Measurements from ENCODE around the gene UGT1A8. TPM values are rescaled to one million over a fixed set of nuclear protein-coding genes. Genes with fewer than 3 reads are reported as not detected.

UGT1A8 gene
- polyA plus RNA-seq, 1 of the 3 experiments (the other 2 are of a cell fraction), result not detected

DNA sequence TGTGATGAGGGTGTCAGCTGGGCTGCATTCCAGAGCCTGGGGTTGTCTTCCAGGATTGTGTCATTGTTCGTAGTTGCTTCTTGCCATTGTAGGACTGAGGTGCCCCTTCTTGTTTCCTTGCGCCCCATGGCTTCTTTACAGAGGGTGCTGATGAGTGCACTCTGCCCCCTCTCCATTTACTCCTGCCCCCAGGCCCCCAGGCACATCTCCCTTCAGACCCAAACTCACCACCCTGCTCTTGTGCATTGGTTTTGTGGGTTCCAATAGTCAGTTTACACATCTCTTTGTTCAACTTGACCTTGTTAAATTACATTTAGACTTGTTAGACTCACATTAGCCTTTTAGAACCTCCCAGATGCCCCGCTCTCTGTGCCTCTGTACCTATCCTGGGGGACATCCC lies 203.8 kb downstream of the UGT1A8 start:
- H4K20me1 ChIP-seq (ENCODE audit: insufficient read depth), result no peaks in the 10 kb centered on the region
- DNase-seq, result no peak
- H3K27ac ChIP-seq (ENCODE audit: low read depth in 2 of 2, low read length in 1 of 2), result no peak overlapping the region
- no peaks in the 10 kb centered on the region for H3K79me2 ChIP-seq (ENCODE audit: insufficient read depth)
- H3F3A ChIP-seq (replicated peaks; ENCODE audit: insufficient read depth), result no peaks in the 10 kb centered on the region
- POLR2A ChIA-PET, result no interaction called here
- no peak overlapping the region for H2AFZ ChIP-seq (ENCODE audit: low read depth)
- WGBS (ENCODE audit: low lambda C conversion rate), result 64% methylated on average over 3 of the region's 3 CpGs
- no peak overlapping the region for H3K4me3 ChIP-seq (ENCODE audit: low read depth in 2 of 2, low read length in 1 of 2)
- H3K27me3 ChIP-seq (ENCODE audit: insufficient read depth), result no peaks in the 10 kb centered on the region
- CTCF ChIA-PET, result no interaction called here
- no peaks in the 10 kb centered on the region for H3K9me3 ChIP-seq
- peaks cover 0 to 3% of the 10 kb centered on the region in 2 experiments; a peak in 1 of 4 replicates for H3K4me1 ChIP-seq (ENCODE audit: control insufficient read depth in 1 of 2, insufficient read depth in 2 of 2, low read depth in 1 of 2, low read length in 1 of 2)
- H3K9me2 ChIP-seq, result no peaks in the 10 kb centered on the region
- H3K4me2 ChIP-seq, result no peak overlapping the region
- no peaks in the 10 kb centered on the region for H3K36me3 ChIP-seq (replicated peaks in 1 of 2; ENCODE audit: control insufficient read depth in 1 of 2, insufficient read depth in 2 of 2, low read length in 1 of 2)
- TF ChIP-seq, protein P1, sequence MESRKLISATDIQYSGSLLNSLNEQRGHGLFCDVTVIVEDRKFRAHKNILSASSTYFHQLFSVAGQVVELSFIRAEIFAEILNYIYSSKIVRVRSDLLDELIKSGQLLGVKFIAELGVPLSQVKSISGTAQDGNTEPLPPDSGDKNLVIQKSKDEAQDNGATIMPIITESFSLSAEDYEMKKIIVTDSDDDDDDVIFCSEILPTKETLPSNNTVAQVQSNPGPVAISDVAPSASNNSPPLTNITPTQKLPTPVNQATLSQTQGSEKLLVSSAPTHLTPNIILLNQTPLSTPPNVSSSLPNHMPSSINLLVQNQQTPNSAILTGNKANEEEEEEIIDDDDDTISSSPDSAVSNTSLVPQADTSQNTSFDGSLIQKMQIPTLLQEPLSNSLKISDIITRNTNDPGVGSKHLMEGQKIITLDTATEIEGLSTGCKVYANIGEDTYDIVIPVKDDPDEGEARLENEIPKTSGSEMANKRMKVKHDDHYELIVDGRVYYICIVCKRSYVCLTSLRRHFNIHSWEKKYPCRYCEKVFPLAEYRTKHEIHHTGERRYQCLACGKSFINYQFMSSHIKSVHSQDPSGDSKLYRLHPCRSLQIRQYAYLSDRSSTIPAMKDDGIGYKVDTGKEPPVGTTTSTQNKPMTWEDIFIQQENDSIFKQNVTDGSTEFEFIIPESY (IDR thresholded peaks at IDR 0.05; ENCODE audit: borderline replicate concordance, low read depth), result no peak
- TF ChIP-seq, protein P2, sequence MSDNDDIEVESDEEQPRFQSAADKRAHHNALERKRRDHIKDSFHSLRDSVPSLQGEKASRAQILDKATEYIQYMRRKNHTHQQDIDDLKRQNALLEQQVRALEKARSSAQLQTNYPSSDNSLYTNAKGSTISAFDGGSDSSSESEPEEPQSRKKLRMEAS (IDR thresholded peaks at IDR 0.05; ENCODE audit: low read depth), result no peak
- no peak for TF ChIP-seq FOSL2 (IDR thresholded peaks at IDR 0.05; ENCODE audit: borderline replicate concordance, low read depth)
- TF ChIP-seq SMC3 (IDR thresholded peaks at IDR 0.05; ENCODE audit: low read depth, low read length), result no peak
- TF ChIP-seq EP300 (IDR thresholded peaks at IDR 0.05; ENCODE audit: borderline replicate concordance in 1 of 2, low read depth in 1 of 2, low read length in 1 of 2), result no peak
- no peak for TF ChIP-seq MEF2A (IDR thresholded peaks at IDR 0.05; ENCODE audit: borderline replicate concordance, low read depth)
- H3K9ac ChIP-seq, result no peak overlapping the region

DNA sequence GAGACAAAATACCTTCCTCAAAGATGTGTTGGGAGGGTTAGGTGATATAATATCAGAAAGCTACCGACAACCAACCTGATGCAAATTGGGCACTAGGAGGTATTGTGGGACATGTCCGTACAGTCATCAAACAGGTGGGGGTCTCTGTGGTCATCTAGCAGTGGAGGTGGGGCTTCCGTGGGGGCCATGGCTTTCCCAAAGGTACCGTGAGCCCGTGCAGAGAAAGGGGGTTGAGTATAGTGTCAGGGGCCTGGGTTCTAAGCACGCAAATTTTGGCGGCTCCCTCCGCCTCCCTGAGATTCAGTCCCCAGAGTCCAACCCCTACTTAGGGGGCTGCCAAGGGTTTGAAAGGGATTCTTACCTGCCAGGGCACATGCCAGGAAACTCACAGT lies 204.3 kb downstream of the UGT1A8 start:
- Histone ChIP-seq H3F3A (replicated peaks; ENCODE audit: insufficient read depth) (no peaks in the 10 kb centered on the region), H4K20me1 (ENCODE audit: insufficient read depth) (no peaks in the 10 kb centered on the region), H3K4me1 (ENCODE audit: control insufficient read depth in 1 of 2, insufficient read depth in 2 of 2, low read depth in 1 of 2, low read length in 1 of 2) (no peaks in the 10 kb centered on the region; a peak in 1 of 4 replicates), H3K79me2 (ENCODE audit: insufficient read depth) (no peaks in the 10 kb centered on the region), H3K27me3 (ENCODE audit: insufficient read depth) (no peaks in the 10 kb centered on the region), H3K9me2 (no peaks in the 10 kb centered on the region), H3K4me3 (ENCODE audit: low read depth in 2 of 2, low read length in 1 of 2) (no peak overlapping the region), H3K27ac (ENCODE audit: low read depth in 2 of 2, low read length in 1 of 2) (no peak overlapping the region), H3K4me2 (no peak overlapping the region), H3K36me3 (replicated peaks in 1 of 2; ENCODE audit: control insufficient read depth in 1 of 2, insufficient read depth in 2 of 2, low read length in 1 of 2) (no peaks in the 10 kb centered on the region), H3K9me3 (no peaks in the 10 kb centered on the region), H2AFZ (ENCODE audit: low read depth) (no peak overlapping the region), H3K9ac (no peak overlapping the region)
- ChIA-PET POLR2A (no interaction called here), CTCF (no interaction called here)
- 71% methylated on average over 4 of the region's 8 CpGs for WGBS (ENCODE audit: low lambda C conversion rate)
- no peak for DNase-seq
- TF ChIP-seq NFIC (IDR thresholded peaks at IDR 0.05; ENCODE audit: borderline replicate concordance), result no peak
- TF ChIP-seq, protein P3, sequence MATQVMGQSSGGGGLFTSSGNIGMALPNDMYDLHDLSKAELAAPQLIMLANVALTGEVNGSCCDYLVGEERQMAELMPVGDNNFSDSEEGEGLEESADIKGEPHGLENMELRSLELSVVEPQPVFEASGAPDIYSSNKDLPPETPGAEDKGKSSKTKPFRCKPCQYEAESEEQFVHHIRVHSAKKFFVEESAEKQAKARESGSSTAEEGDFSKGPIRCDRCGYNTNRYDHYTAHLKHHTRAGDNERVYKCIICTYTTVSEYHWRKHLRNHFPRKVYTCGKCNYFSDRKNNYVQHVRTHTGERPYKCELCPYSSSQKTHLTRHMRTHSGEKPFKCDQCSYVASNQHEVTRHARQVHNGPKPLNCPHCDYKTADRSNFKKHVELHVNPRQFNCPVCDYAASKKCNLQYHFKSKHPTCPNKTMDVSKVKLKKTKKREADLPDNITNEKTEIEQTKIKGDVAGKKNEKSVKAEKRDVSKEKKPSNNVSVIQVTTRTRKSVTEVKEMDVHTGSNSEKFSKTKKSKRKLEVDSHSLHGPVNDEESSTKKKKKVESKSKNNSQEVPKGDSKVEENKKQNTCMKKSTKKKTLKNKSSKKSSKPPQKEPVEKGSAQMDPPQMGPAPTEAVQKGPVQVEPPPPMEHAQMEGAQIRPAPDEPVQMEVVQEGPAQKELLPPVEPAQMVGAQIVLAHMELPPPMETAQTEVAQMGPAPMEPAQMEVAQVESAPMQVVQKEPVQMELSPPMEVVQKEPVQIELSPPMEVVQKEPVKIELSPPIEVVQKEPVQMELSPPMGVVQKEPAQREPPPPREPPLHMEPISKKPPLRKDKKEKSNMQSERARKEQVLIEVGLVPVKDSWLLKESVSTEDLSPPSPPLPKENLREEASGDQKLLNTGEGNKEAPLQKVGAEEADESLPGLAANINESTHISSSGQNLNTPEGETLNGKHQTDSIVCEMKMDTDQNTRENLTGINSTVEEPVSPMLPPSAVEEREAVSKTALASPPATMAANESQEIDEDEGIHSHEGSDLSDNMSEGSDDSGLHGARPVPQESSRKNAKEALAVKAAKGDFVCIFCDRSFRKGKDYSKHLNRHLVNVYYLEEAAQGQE (IDR thresholded peaks at IDR 0.05; ENCODE audit: low read depth, low read length), result no peak
- TF ChIP-seq EP300 (IDR thresholded peaks at IDR 0.05; ENCODE audit: borderline replicate concordance in 1 of 2, low read depth in 1 of 2, low read length in 1 of 2), result no peak
- no peak for TF ChIP-seq MXI1 (IDR thresholded peaks at IDR 0.05; ENCODE audit: low read depth, low read length)
- TF ChIP-seq FOSL2 (IDR thresholded peaks at IDR 0.05; ENCODE audit: borderline replicate concordance, low read depth), result no peak
- no peak for TF ChIP-seq FOXM1 (IDR thresholded peaks at IDR 0.05; ENCODE audit: low read depth)
- no peak for TF ChIP-seq ELF1 (IDR thresholded peaks at IDR 0.05)
- TF ChIP-seq SIN3A (IDR thresholded peaks at IDR 0.05; ENCODE audit: borderline replicate concordance, low read depth, low read length), result no peak
- TF ChIP-seq POLR2AphosphoS5 (IDR thresholded peaks at IDR 0.05; ENCODE audit: low read depth, low read length), result no peak
- TF ChIP-seq FOXJ3 (CRISPR knock-in tag; IDR thresholded peaks at IDR 0.05), result no peak
- TF ChIP-seq, protein P1 (IDR thresholded peaks at IDR 0.05; ENCODE audit: borderline replicate concordance, low read depth), result no peak
- TF ChIP-seq EZH2phosphoT487 (IDR thresholded peaks at IDR 0.05; ENCODE audit: borderline replicate concordance, low read depth), result no peak
- TF ChIP-seq, protein P4, sequence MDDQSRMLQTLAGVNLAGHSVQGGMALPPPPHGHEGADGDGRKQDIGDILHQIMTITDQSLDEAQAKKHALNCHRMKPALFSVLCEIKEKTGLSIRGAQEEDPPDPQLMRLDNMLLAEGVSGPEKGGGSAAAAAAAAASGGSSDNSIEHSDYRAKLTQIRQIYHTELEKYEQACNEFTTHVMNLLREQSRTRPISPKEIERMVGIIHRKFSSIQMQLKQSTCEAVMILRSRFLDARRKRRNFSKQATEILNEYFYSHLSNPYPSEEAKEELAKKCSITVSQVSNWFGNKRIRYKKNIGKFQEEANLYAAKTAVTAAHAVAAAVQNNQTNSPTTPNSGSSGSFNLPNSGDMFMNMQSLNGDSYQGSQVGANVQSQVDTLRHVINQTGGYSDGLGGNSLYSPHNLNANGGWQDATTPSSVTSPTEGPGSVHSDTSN (IDR thresholded peaks at IDR 0.05), result no peak
- no peak for TF ChIP-seq RAD21 (IDR thresholded peaks at IDR 0.05; ENCODE audit: low read length)

All from SK-N-SH (cell line).